PC-9 (cell line): ENCODE results near the gene SHISA5.

Experiments
- EZH2 ChIP-seq: fragments of 200-600 bp; sonication (generic); IDR thresholded peaks from 2 replicates; pipeline ENCODE4 v1.8.0; 2017; ENCODE audit warnings: antibody characterized with exemption, low read depth
- TF ChIP-seq, protein P1 (sequence below): fragments of 200-600 bp; sonication (generic); conservative IDR thresholded peaks from 2 replicates; pipeline ENCODE4 v1.6.1; 2017; ENCODE audit warnings: mixed run types, antibody characterized with exemption, mild to moderate bottlenecking, moderate library complexity

DNA sequence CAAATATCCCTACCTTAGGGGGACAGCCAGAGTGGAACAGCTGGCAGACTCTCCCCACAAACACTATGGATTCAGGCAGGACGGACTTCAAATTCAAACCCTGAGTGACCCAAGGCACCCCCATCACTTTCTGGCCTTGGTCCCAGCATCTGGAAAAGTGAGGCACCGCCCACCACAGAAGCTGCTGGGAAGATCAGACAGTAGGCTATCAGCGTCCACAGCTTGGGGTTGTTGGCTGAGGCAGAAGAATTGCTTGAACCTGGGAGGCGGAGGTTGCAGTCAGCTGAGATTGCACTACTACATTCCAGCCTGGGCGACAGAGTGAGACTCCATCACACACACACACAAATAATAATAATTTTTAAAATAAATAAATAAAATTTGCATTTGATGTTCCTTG, 44.2 kb upstream of the SHISA5 start:
- TF ChIP-seq, protein P1, sequence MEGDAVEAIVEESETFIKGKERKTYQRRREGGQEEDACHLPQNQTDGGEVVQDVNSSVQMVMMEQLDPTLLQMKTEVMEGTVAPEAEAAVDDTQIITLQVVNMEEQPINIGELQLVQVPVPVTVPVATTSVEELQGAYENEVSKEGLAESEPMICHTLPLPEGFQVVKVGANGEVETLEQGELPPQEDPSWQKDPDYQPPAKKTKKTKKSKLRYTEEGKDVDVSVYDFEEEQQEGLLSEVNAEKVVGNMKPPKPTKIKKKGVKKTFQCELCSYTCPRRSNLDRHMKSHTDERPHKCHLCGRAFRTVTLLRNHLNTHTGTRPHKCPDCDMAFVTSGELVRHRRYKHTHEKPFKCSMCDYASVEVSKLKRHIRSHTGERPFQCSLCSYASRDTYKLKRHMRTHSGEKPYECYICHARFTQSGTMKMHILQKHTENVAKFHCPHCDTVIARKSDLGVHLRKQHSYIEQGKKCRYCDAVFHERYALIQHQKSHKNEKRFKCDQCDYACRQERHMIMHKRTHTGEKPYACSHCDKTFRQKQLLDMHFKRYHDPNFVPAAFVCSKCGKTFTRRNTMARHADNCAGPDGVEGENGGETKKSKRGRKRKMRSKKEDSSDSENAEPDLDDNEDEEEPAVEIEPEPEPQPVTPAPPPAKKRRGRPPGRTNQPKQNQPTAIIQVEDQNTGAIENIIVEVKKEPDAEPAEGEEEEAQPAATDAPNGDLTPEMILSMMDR = no peak
- TF ChIP-seq EZH2 = no peak
